B cell (primary cell): Measurements from ENCODE around the gene MAFB.

ENCODE experiments used
- CTCF ChIP-seq: fragments of 200-600 bp; IDR thresholded peaks from one replicate; pipeline ENCODE4 v1.8.0; 2022; ENCODE audit warnings: antibody characterized with exemption, mild to moderate bottlenecking
- EZH2 ChIP-seq: IDR thresholded peaks from 2 replicates; pipeline ENCODE4 v1.6.1; 2012; ENCODE audit warnings: borderline replicate concordance, low read depth, mild to moderate bottlenecking, moderate library complexity, low read length; ENCODE audit not compliant: insufficient read depth, poor library complexity, severe bottlenecking

DNA sequence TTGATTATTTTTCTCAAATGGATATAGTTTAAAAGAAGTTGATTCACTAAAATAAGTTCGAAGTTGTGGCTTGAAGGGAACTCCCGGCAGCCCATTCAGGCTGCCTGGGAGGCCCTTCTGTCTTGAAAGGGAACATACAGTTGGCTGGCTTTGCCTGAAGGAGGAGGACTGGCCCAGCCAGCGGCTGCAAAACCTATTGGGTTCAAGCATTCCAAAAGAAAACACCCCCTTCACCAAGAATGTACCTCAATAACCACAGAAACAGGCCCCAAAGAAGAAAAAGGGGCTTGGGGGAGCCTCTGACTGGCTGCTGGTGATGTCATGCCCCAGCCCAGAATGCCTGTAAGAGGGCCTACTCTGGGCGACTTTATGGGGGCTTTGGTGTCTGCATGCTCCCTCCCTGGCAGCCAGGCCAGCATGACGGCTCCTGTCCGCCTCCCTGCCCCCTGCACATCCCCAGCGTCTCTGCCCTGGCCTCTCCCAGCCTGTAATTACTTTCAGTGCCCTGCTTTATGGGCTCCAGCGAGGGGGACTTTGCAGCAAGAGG lies 36.5 kb downstream of the MAFB start:
- TF ChIP-seq CTCF, result no peak
- TF ChIP-seq EZH2, result no peak
